Measurements from ENCODE around the gene OTOP1. TPM values are rescaled to one million over a fixed set of nuclear protein-coding genes. Genes with fewer than 3 reads are reported as not detected.

Gene OTOP1
- total RNA-seq, 4 donors from 2014 or later, result not detected

- no peak for TF ChIP-seq CTCF (IDR thresholded peaks at IDR 0.05; ENCODE audit: low read depth)
Measured at GRCh38 chr4:4248885-4249203, 22.1 kb upstream of the OTOP1 start.

GRCh38 chr4:4248029-4248884 lies 21.5 kb upstream of the OTOP1 start, which contains the start of gene TMEM128:
TSS of gene TMEM128 (minus strand) at chr4:4248223. CDS start at chr4:4248202, 21 bp downstream.
- TF ChIP-seq CTCF (IDR thresholded peaks at IDR 0.05; ENCODE audit: low read depth), result no peak

GRCh38 chr4:4247696-4248028 lies 20.9 kb upstream of the OTOP1 start:
- no peak for TF ChIP-seq CTCF (IDR thresholded peaks at IDR 0.05; ENCODE audit: low read depth)

GRCh38 chr4:4245172-4245571 lies 18.4 kb upstream of the OTOP1 start:
- no peak for TF ChIP-seq CTCF (IDR thresholded peaks at IDR 0.05; ENCODE audit: low read depth)

- TF ChIP-seq CTCF (IDR thresholded peaks at IDR 0.05; ENCODE audit: low read depth), result no peak
Measured at GRCh38 chr4:4233610-4234009, 6.9 kb upstream of the OTOP1 start.

GRCh38 chr4:4228356-4228668 lies 1.6 kb upstream of the OTOP1 start:
- TF ChIP-seq CTCF (IDR thresholded peaks at IDR 0.05; ENCODE audit: low read depth), result no peak

- no peak for TF ChIP-seq CTCF (IDR thresholded peaks at IDR 0.05; ENCODE audit: low read depth)
Measured at GRCh38 chr4:4227510-4228355, 1.0 kb upstream of the OTOP1 start.

Data from subcutaneous adipose tissue (tissue), 4 donors.